8988T (cell line): Measurements from ENCODE around the gene NOX4.
"Not testable (repeated sequence)": the region's sequence is repeated elsewhere in the genome, so short reads cannot be mapped to it uniquely, and the experiment has no call there.

Experiments used
- DNase-seq: peaks from one replicate; pipeline ENCODE4 v3.0.0; 2011

NOX4 gene

DNA sequence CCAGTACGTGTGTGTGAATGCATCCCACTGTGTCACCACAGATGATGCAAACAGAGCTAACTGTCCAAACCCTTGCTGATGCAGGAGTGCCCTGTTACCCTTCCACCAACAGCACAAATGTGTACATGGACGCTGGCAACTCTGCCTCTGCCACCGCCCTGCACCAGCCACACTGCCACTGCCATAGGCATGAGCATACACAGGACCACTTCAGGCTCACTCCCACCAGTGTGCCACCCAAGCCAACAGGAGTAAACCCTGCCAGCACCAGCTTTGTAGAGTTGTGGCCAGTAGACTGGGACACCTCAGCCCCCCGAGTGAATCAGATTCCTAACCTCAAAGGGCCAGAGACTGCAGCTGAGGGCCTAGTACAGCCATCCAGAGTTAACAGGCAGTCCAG lies 34.0 kb downstream of the NOX4 start:
- DNase-seq: no peak

DNA sequence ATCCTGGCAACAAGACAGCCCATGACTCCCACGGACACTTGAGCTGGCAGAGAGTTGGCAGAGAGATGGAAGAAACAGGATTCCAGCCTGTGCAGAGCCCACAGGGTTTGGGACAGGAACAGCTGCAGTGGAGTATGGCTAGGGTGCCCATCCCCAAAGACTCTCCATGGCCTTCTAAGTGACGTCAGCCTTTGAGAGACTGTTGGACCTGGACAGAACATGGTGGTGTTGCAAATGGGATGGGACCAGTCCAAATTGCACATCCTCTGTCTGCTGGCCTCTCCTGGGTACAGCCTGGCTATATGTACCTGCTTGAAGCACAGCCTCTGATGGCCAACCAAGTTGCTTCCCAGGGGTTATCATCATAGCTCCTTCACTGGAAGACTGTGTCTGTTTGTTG lies 34.5 kb downstream of the NOX4 start:
- no peak for DNase-seq

DNA sequence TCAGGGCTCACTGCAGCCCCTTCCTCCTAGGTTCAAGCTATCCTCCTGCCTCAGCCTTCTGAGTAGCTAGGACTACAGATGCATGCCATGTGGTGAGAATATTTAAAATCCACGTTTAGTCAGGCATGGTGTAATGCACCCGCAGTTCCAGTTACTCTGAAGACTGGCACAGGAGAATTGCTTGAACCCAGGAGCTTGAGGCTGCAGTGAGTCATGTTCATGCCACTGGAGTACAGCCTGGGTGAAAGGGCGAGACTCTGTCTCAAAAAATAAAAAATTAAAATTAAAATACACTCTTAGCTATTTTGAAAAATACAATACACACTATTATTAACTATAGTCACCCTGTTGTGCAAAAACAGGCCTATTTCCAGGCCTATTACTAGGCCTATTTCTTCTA lies 38.4 kb downstream of the NOX4 start:
- DNase-seq: no peak

DNA sequence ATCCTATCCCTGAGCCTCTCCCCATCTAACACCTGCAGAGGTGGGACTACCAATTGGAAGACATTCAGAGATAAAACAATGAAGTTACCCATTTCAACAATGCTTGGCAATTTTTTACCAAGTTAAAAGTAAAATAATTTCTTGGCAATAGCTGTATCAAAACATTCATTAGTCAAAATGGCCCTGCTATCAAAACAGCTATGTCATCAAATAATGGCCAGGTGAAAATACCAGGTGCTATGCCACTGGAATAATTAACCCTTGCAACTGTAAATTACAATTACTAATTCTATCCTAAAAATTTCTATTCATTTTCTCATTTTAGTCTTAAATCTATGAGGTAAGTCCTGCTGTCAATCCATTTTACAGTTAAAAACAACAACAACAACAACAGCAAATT lies 43.3 kb downstream of the NOX4 start:
- DNase-seq: no peak

DNA sequence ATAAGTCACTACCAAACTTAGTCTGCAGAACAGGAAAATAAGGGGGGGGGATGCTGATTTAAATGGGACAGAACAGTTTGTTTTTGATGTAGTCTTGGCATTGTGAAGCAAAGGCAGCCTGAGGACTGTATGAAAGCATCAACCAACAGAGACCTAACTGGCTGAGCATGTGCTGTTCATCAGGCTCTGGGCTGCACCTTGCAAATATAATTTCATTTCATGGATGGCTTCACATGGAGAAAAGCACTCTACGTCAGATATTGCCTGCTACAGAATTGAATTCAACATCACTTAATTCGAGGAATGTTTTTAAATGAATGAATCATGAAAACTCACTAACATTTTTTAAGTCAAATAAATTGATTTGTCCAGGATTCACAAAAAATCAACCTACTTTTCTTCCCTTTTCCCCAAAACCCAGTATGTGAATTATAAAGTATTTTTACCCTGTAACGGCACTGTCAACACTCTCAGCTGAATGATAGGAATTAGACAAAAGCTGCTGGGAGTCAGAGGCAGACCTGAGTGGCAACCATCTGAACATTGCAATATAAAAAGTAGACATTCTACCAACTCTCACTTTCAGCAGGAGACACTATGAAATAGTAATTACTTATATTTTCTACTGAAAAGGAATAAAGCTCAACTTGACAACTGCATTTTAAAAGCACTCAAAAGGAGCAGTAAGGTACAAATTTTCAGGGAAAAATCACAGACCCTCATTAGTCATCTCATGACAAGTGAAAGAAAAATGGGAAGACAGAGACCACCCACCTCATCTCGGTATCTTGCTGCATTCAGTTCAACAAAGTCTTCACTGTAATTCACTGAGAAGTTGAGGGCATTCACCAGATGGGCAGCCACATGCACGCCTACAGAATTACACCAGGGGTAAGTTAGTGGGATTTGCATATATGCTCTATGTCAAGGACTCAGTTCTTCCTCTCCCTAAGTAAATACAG lies 47.5 kb downstream of the NOX4 start:
- no peak for DNase-seq

DNA sequence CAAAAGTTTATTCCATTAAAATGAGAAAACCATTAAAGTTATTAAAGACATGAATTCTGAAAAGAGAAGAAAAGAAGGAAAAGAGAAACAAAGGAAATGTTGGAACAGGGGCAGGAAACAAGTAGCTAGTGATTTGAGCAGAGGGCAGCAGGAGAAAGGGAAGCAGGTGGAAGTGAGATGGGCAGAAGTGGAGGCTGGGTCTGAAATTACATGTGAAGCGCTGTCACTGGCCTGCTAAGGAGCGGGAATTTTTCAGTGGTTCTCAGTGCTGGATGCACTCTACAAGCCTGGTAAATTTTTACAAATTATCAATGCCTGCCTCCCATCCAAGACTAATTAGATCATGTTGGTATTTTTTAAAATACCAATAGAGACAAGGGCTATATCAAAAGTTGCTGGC lies 48.4 kb downstream of the NOX4 start:
- no peak for DNase-seq

DNA sequence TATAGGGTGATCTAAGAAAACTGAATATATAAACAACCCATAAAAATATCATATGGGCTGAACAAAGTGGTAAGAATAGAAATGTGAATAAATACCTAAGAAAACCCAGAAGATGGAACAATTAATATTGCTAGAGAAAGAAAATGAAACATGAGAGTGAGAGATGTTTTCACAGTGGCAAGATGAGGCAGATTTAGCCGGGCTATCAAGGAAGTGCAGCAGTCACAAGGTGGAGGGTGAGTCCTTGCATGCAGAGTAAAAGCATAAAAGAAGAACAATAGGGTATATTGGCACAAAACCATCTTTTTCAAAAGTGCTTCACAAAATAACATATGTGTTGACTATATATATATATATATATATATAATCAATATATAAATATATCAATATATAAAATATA lies 49.6 kb downstream of the NOX4 start:
- no peak for DNase-seq

DNA sequence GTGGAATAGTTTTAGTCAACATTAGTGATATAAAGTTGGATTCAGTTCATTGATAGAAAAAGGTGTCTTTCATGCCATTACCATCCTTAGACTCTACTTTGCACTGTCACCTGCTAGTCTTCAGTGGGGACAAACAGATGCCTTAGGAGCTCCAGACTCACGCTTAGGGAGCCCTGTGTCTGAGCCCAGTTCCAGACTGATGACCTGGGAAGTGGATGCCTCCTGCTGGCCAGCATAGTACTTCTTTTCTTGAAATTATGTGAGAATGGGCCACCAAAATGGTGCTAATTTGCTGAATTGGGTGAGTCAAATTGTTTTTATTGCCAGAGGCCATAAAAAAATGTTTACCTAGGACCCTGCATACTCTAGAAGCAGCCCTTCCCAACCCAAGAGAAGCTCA lies 53.9 kb downstream of the NOX4 start:
- DNase-seq: no peak

DNA sequence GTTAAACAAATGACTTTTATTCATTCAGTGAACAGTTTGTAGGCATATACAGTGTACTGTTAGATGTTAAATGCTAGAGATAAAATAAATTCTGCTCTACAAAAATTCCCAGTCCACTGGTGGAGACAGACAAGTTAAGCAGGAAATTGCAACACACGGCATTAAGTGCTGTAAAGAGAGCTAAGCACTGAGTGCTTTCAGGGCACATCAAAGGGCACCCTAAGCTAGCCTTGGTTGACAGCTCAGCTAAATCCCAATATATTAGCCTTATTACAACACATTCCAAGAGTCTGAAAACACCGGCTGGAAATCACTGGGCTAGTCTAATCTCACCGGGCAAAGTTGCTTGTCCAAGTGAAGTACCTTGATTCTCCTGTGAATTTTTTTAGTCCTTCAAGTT lies 55.1 kb downstream of the NOX4 start:
- DNase-seq: no peak

DNA sequence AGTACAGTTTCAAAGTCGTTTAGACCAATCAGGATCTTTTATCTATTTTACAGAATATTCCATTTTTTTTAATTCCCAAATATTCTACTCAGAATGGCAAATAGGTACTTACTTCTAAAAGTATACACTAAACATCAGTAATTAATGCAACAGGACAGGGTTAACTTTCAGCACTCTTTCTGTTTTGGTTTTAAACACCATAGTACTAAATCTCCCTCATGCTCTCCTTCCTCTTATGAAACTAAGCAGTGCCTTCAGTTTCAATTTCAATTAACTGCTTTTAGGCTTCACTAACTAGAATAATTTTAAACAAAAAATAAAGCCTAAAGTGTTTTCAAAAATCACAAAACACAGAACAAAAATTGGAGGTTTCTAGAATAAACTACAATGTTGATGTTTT lies 57.9 kb downstream of the NOX4 start:
- no peak for DNase-seq

DNA sequence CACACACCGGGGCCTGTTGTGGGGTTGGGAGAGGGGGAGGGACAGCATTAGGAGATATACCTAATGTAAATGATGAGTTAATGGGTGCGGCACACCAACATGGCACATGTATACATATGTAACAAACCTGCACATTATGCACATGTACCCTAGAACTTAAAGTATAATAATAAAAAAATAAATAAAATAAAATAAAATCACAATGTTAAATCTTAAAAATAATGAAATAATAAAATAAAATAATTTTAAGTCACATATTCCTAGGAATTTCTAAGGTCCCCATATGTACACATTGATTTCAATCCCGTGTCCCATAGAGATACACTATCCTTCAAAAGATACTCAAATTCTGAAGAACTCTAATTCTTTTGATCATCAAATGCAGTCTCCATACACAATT lies 59.0 kb downstream of the NOX4 start:
- not testable (repeated sequence) for DNase-seq

DNA sequence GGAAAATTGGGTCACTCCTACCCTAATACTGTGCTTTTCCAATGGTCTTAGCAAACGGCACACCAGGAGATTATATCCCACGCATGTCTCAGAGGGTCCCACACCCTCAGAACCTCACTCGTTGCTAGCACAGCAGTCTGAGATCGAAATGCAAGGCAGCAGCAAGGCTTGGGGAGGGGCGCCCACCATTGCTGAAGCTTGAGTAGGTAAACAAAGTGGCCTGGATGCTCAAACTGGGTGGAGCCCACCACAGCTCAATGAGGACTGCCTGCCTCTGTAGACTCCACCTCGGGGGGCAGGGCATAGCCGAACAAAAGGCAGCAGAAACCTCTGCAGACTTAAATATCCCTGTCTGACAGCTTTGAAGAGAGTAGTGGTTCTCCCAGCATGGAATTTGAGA lies 64.7 kb downstream of the NOX4 start:
- DNase-seq: not testable (repeated sequence)

DNA sequence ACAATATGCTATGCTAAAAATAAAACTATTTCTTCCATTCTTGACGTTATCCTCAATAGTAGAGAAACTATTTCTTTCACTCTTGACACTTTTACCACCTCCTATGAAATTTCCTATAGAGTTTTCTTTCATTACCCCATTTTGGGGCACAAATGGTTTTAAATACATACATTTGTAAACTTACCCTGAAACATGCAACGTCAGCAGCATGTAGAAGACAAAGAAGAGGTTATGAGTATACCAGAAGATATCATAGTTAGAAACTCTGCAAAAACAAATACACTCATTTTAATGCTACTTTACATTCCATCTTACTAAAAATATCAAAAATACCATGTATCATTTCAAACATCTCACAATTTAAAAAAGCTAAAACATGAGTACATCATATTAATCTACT lies 69.5 kb downstream of the NOX4 start:
- DNase-seq: no peak

DNA sequence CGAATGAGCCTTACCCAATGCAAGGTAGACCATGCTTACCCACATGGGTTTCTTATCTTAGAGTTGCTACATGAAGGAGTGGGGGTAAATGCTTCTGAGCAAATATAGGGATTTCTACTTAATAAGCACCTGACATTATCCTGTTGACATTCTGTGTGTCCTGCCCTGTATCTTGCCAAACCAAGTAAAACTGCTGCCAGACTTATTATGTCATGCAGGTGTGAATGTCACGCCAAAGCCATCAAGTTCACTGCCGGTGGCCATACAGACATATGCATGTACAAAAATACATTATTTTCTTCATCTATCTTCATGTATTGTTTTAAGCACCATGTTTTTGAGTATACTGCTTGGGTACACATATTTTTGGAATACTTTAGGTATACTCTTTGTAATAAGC lies 70.2 kb downstream of the NOX4 start:
- no peak for DNase-seq

DNA sequence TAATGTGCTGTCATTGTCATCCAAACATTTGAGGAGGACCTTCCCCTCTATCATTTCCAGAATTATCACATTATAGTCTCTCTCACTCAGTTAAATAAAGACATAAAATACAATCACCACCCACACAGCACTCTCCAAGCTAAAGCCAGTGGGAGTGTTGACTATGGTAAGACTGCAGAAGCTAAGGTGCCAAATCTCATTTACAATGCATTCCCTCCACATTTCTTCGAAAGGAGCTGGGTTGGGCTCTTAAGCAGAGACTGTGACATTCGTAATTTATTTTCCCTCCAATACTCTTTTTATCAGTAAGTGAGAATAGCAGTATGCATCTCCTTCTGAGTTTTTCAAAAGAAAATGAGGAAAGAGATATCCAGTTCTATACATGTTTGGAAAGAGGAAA lies 74.2 kb downstream of the NOX4 start:
- DNase-seq: no peak

DNA sequence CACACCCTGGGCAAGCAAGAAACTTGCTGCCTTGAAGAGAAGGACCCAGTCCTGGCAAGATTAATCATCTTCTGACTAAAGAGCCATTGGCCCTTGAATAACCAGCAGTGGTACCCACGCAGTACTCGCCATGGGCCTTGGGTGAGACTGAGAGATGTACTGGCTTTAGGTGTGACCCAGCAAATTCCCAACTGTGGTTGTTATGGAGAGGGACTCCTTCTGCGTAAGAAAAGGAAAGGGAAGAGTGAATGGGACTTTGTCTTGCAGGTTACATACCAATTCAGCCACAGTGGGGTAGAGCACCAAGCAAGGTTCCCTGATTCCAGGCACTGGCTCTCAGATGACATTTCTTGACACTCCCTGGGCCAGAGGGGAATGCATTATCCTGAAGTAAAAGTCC lies 80.1 kb downstream of the NOX4 start:
- not testable (repeated sequence) for DNase-seq

DNA sequence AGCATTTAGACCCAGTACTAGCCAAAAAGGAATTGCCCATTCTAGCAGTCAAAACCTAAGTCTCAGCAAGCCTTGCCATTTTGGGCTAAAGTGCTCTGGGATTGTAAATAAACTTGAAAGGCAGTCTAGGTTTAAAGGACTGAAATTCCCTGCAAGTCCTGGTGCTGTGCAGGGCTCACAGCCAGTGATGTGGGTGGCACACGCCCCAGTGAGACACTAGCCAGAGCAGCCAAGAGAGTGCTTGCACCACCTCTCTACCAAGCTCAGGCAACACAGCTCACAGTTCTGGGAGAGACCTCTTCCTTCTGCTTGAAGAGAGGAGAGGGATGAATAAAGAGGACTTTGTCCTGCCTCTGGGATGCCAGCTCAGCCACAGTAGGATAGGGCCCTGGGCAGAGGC lies 80.5 kb downstream of the NOX4 start:
- DNase-seq: not testable (repeated sequence)

DNA sequence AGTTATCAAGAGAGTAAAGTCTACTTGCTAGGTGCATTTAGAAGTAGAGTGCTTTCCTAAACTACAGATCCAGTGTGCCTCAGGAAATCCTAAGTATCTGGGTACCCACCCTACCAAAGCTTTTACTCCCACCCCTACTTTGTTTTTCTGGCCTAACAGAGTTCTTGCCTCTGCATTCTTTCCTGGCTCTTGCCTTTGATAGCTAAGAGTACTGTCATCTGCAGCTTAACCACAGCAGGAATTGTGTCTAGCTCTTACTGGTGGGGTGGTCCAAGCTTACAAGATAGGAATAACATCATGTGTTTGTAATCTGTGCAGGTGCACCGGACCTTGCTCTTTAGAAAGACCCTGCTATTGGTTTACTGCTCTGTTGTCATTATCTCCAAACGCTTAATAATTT lies 82.7 kb downstream of the NOX4 start:
- DNase-seq: not testable (repeated sequence)

DNA sequence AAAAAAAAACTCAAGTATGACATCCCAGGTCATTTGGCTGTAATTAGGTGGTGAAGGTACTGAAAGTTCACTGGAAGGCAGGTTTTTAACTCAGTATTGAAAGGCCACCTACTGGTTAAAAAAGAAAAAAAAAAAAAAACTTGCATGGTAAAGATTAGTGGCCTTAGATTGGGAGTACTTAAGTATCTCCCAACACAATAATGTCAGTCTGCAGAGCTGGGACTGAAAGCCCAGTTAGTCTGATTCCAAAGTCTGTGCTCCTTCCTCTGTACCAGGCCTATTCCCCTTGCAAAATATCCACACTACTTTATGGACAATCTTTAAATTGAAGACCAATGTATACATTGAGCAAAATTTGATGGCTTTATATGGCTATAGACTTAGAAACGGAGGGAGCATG lies 85.5 kb downstream of the NOX4 start:
- no peak for DNase-seq

DNA sequence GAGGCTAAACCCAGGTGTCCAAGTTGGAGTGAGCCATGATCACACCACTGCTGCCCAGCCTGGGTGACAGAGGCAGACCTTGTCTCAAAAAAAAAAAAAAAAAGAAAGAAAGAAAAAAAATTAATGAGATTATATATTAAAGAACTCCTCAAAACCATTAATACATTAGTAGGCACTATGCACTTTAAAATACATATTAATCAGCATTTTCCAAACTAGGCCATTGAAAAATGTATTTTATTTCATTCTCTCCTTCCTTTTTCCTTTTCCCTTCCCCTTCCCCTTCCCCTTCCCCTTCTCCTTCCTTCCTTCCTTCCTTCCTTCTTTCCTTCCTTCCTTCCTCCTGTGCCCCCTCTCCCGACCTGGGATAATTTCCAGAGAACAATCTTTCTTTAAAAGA lies 99.5 kb downstream of the NOX4 start:
- not testable (repeated sequence) for DNase-seq

DNA sequence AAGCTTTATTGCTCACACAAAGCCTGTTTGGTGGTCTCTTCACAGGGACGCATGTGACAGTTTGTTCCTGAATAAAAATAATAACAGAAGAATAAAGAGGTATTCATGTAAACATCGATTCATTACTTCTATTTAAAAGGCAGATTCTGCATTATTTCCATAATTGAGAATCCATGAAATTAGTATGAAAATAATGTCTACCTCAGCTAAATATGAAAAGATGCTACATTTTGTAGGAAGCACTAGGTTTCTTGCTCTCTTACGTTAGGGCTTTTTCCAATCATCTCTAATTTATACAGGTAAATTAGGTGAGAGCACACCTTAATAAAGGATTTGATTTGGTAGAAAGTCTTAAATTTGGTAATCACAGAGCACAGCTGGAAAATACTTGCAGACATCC lies 103.7 kb downstream of the NOX4 start:
- not testable (repeated sequence) for DNase-seq

DNA sequence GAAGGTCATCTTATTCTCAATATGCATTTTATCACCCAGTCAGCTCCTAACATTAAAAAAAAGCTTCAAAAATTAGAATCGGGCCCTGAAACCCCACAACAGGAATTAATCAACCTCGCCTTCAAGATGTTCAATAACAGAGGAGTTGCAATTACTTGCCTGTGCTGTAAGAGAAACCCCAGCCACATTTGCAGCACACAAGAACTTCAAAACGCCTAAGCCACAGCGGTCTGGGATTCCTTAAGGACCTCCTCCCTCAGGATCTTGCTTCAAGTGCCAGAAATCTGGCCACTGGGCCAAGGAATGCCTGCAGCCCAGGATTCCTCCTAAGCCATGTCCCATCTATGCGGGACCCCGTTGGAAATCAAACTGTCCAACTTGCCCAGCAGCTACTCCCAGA lies 108.2 kb downstream of the NOX4 start:
- DNase-seq: not testable (repeated sequence)

DNA sequence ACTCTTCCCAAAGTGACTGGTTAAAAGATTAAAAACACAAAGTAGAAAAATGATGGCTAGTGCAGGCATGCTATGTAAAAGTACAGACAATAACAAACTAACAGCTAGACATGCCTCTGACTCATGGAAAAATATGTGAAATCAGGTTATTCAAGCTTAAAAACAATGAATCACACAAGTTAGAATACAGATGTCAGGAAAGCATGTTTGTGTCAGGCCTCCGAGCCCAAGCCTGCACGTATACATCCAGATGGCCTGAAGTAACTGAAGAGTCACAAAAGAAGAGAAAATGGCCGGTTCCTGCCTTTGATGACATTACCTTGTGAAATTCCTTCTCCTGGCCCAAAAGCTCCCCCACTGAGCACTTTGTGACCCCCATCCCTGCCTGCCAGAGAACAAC lies 110.1 kb downstream of the NOX4 start:
- no peak for DNase-seq

DNA sequence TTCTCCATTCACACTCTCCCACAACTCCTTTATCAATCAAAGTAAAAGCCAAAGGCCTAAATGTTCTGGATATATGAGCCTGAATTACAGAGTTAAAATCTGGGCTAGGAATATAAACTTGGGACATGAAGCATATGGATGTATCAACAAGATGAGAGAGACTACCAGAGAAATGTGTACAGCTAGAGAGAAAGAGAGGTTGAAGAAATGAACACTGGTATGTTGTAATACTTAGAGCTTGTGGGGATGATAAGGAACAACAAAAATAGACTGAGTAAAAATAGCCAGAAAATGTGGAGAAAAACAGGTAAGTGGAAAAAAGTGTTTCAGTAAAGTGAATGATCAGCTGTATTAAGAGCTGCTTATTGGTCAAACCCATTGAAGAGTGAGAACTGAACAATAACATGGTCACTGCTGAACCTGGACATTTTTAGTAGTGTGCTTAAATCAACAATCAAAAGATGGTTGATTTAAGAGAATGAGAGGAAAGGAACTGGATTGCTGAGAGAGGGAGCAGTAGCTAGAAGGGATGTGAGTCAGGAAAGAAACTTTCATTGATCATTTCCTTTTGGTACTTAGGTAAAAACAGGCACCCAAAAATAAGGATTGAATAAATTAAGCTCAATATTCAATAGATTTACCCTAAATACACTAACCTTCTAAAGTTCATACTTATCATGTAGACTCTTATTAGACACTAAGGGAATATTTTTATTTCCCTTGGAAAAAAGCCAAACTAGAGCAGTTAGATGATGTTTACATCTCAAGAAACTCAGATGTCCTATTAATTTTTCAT lies 111.0 kb downstream of the NOX4 start:
- DNase-seq: not testable (repeated sequence)
